Measurements from ENCODE around the gene ARMH4.

- no peak for TF ChIP-seq EZH2 (IDR thresholded peaks at IDR 0.05; ENCODE audit: borderline replicate concordance, low read depth, low read length, poor library complexity, severe bottlenecking)
- no peak for TF ChIP-seq CTCF (conservative IDR thresholded peaks at IDR 0.05; ENCODE audit: low read depth, low read length)
Observed at GRCh38 chr14:58109744-58110143, 42.3 kb downstream of the ARMH4 start.
